SU-DHL-6 (cell line): Measurements from ENCODE around the gene ADAMTS3.

Source experiments
- H2AFZ ChIP-seq: fragments of 200-600 bp; sonication (generic); 2 replicates; pipeline ENCODE4 v1.6.1; 2014; ENCODE audit warnings: low read depth, mild to moderate bottlenecking, moderate library complexity, mixed read lengths, antibody characterized with exemption, low read length; ENCODE audit not compliant: severe bottlenecking
- H3F3A ChIP-seq: fragments of 200-600 bp; shearing (Covaris generic); 2 replicates; pipeline ENCODE4 v1.6.0; 2016; ENCODE audit warnings: antibody characterized with exemption, mild to moderate bottlenecking; ENCODE audit not compliant: insufficient read depth
- H3K27ac ChIP-seq: fragments of 200-600 bp; sonication (generic); 2 replicates; pipeline ENCODE4 v1.5.1; 2016; ENCODE audit warnings: low read depth, mild to moderate bottlenecking, low read length, moderate library complexity, mixed read lengths
- H3K27me3 ChIP-seq: fragments of 200-600 bp; sonication (generic), shearing (Covaris generic); 2 replicates; pipeline ENCODE4 v1.6.0; 2014; ENCODE audit warnings: mild to moderate bottlenecking, low read length
- H3K36me3 ChIP-seq: fragments of 200-600 bp; sonication (generic); 2 replicates; pipeline ENCODE4 v1.6.1; 2014; ENCODE audit warnings: mild to moderate bottlenecking, low read length, mixed read lengths
- H3K4me2 ChIP-seq: fragments of 300-600, 200-600 bp; shearing (Covaris generic), sonication (generic); 2 replicates; pipeline ENCODE4 v1.6.0; 2014; ENCODE audit warnings: low read length, low read depth, mild to moderate bottlenecking; ENCODE audit not compliant: poor library complexity, severe bottlenecking
- H3K4me3 ChIP-seq: fragments of 200-600 bp; sonication (generic); 2 replicates; pipeline ENCODE4 v1.5.1; 2014; ENCODE audit warnings: antibody characterized with exemption, low read length, mild to moderate bottlenecking, mixed read lengths; ENCODE audit not compliant: insufficient read depth, poor library complexity, severe bottlenecking
- H3K79me2 ChIP-seq: fragments of 200-600 bp; sonication (generic); 2 replicates; pipeline ENCODE4 v1.6.1; 2014; ENCODE audit warnings: mild to moderate bottlenecking, low read length, moderate library complexity; ENCODE audit not compliant: insufficient read depth
- H3K9ac ChIP-seq: fragments of 200-600 bp; sonication (generic); 2 replicates; pipeline ENCODE4 v1.7.0; 2014; ENCODE audit warnings: mild to moderate bottlenecking, low read length
- H3K9me2 ChIP-seq: fragments of 200-600 bp; sonication (generic); replicated peaks from 2 replicates; pipeline ENCODE4 v1.6.1; 2014; ENCODE audit warnings: low read length; ENCODE audit not compliant: insufficient read depth
- H3K9me3 ChIP-seq: fragments of 200-600 bp; sonication (generic); 2 replicates; pipeline ENCODE4 v1.6.1; 2014; ENCODE audit warnings: low read length, mixed read lengths; ENCODE audit not compliant: insufficient read depth
- H4K20me1 ChIP-seq: fragments of 200-600 bp; sonication (generic); 2 replicates; pipeline ENCODE4 v1.6.1; 2014; ENCODE audit warnings: low read depth, mild to moderate bottlenecking, antibody characterized with exemption, low read length, moderate library complexity, mixed read lengths
- EZH2phosphoT487 ChIP-seq: fragments of 200-600 bp; sonication (generic), shearing (Covaris generic); conservative IDR thresholded peaks from 2 replicates; pipeline ENCODE4 v1.6.1; 2018; ENCODE audit warnings: mild to moderate bottlenecking, antibody characterized with exemption, low read length, moderate library complexity, mixed read lengths
- TF ChIP-seq, protein P1 (sequence below): fragments of 200-600 bp; sonication (generic); IDR thresholded peaks from one replicate; pipeline ENCODE4 v1.5.1; 2017; ENCODE audit warnings: antibody characterized with exemption, mild to moderate bottlenecking, low read length, moderate library complexity; ENCODE audit not compliant: insufficient read depth, poor library complexity, severe bottlenecking

Gene ADAMTS3

DNA sequence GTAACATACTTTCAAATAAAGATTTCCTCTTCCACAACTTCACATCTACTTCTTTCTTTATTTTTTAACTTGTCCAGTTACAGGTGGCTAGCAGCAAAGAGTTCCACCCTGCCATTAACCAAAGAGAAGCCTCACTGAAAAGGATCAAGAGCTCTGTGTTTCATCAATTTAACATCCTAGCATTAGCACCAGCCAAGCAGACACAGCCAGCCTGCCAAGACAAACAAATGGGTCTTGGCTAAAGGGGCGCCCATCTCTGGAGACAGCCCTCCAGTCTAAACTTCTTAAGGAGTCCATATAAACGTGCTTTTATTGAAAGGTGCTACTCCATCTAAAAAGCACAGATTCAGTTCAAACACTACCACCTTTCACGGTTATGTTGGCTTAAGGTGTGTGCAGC is 105.3 kb downstream of the ADAMTS3 start:
- H3K9me2 ChIP-seq, result no peaks in the 10 kb centered on the region
- H3K79me2 ChIP-seq, result no peaks in the 10 kb centered on the region
- H3K27ac ChIP-seq, result no peak overlapping the region
- no peak overlapping the region for H3K4me2 ChIP-seq
- no peaks in the 10 kb centered on the region for H4K20me1 ChIP-seq
- H2AFZ ChIP-seq, result no peak overlapping the region
- no peaks in the 10 kb centered on the region for H3K27me3 ChIP-seq
- no peak overlapping the region for H3K4me3 ChIP-seq
- H3F3A ChIP-seq, result no peaks in the 10 kb centered on the region
- TF ChIP-seq, protein P1, sequence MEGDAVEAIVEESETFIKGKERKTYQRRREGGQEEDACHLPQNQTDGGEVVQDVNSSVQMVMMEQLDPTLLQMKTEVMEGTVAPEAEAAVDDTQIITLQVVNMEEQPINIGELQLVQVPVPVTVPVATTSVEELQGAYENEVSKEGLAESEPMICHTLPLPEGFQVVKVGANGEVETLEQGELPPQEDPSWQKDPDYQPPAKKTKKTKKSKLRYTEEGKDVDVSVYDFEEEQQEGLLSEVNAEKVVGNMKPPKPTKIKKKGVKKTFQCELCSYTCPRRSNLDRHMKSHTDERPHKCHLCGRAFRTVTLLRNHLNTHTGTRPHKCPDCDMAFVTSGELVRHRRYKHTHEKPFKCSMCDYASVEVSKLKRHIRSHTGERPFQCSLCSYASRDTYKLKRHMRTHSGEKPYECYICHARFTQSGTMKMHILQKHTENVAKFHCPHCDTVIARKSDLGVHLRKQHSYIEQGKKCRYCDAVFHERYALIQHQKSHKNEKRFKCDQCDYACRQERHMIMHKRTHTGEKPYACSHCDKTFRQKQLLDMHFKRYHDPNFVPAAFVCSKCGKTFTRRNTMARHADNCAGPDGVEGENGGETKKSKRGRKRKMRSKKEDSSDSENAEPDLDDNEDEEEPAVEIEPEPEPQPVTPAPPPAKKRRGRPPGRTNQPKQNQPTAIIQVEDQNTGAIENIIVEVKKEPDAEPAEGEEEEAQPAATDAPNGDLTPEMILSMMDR, result no peak
- TF ChIP-seq EZH2phosphoT487, result no peak
- no peaks in the 10 kb centered on the region for H3K36me3 ChIP-seq
- no peak overlapping the region for H3K9ac ChIP-seq
- no peaks in the 10 kb centered on the region for H3K9me3 ChIP-seq

DNA sequence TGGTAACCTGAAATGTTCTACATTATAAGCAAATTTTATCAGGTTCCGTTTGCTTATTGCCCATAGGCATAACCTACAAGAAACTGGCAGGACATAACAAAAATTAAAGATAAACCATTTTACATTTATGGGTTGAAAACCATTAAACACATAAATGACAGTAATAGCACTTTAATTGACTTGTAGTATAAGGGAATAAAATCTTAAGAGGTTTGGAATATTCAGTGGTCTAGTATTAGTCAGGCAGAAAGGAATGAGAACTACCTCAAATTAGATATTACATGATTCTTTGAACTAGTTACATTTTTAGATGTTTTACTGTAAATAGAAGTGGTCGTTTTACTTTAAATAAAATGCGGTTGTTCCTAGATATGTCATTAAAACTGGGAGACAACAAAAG is 111.9 kb downstream of the ADAMTS3 start:
- no peak overlapping the region for H3K4me3 ChIP-seq
- H3F3A ChIP-seq, result no peaks in the 10 kb centered on the region
- H3K36me3 ChIP-seq, result no peaks in the 10 kb centered on the region
- no peaks in the 10 kb centered on the region for H3K27me3 ChIP-seq
- H3K9ac ChIP-seq, result no peak overlapping the region
- H3K9me3 ChIP-seq, result no peaks in the 10 kb centered on the region
- H4K20me1 ChIP-seq, result no peaks in the 10 kb centered on the region
- no peaks in the 10 kb centered on the region for H3K9me2 ChIP-seq
- no peak overlapping the region for H3K4me2 ChIP-seq
- H3K79me2 ChIP-seq, result no peaks in the 10 kb centered on the region
- TF ChIP-seq EZH2phosphoT487, result no peak
- TF ChIP-seq, protein P1, result no peak
- no peak overlapping the region for H2AFZ ChIP-seq
- H3K27ac ChIP-seq, result no peak overlapping the region

DNA sequence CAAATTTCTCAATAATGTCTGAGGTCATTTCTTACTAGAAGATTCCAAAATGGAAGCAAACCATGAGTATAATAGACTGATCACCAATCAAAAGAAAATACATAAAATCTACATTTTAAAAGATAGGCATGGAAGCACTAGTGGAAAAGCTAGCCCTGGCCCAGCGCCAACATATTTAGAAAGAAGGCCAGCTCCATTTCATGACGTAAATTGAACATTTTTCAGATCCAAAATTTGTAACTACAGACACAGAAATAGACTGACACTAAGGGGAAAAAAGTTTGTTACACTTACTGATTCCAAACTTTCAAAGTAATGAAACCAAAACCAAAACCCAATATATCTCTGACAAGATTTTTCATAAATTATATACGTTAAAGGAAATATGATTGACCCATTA is 117.7 kb downstream of the ADAMTS3 start:
- H3K9me2 ChIP-seq, result no peaks in the 10 kb centered on the region
- no peak overlapping the region for H3K4me3 ChIP-seq
- no peaks in the 10 kb centered on the region for H4K20me1 ChIP-seq
- no peaks in the 10 kb centered on the region for H3K79me2 ChIP-seq
- no peaks in the 10 kb centered on the region for H3K27me3 ChIP-seq
- H3K36me3 ChIP-seq, result no peaks in the 10 kb centered on the region
- H2AFZ ChIP-seq, result no peak overlapping the region
- no peak for TF ChIP-seq EZH2phosphoT487
- TF ChIP-seq, protein P1, result no peak
- no peak overlapping the region for H3K27ac ChIP-seq
- H3K9me3 ChIP-seq, result no peaks in the 10 kb centered on the region
- H3K4me2 ChIP-seq, result no peak overlapping the region
- H3K9ac ChIP-seq, result no peak overlapping the region
- H3F3A ChIP-seq, result no peaks in the 10 kb centered on the region
